H9 (cell line): Measurements from ENCODE around the gene RFX1. TPM values are rescaled to one million over a fixed set of nuclear protein-coding genes. Genes with fewer than 3 reads are reported as not detected.
"Not testable (repeated sequence)": the region's sequence is repeated elsewhere in the genome, so short reads cannot be mapped to it uniquely, and the experiment has no call there.

Experiments
- DNase-seq: peaks from one replicate; pipeline ENCODE4 v3.0.0-alpha.2; 2017
- H2AFZ ChIP-seq: one replicate; pipeline ENCODE4 v1.6.1; 2013; ENCODE audit warnings: mild to moderate bottlenecking, low read length, control low read depth, moderate library complexity
- H2AK5ac ChIP-seq: 2 replicates; pipeline ENCODE4 v1.6.1; 2013; ENCODE audit warnings: low read length, control low read depth, mixed read lengths; ENCODE audit not compliant: insufficient read length
- H2BK120ac ChIP-seq: one replicate; pipeline ENCODE4 v1.6.1; 2013; ENCODE audit warnings: low read depth, mild to moderate bottlenecking, low read length, control low read depth, inconsistent platforms; ENCODE audit not compliant: poor library complexity, severe bottlenecking
- H2BK12ac ChIP-seq: 2 replicates; pipeline ENCODE4 v1.6.1; 2013; ENCODE audit warnings: low read length, control low read depth, mixed read lengths, low read depth; ENCODE audit not compliant: insufficient read length
- H2BK15ac ChIP-seq: 2 replicates; pipeline ENCODE4 v1.6.1; 2013; ENCODE audit warnings: low read depth, low read length, control low read depth
- H2BK20ac ChIP-seq: one replicate; pipeline ENCODE4 v1.6.1; 2013; ENCODE audit warnings: low read depth, mild to moderate bottlenecking, low read length, control low read depth, inconsistent platforms; ENCODE audit not compliant: poor library complexity, severe bottlenecking
- H2BK5ac ChIP-seq: 2 replicates; pipeline ENCODE4 v1.6.1; 2013; ENCODE audit warnings: low read length, control low read depth, mixed read lengths; ENCODE audit not compliant: insufficient read length
- H3K14ac ChIP-seq: 2 replicates; pipeline ENCODE4 v1.6.1; 2013; ENCODE audit warnings: low read length, control low read depth; ENCODE audit not compliant: insufficient read depth
- H3K18ac ChIP-seq: 2 replicates; pipeline ENCODE4 v1.6.1; 2013; ENCODE audit warnings: low read depth, mild to moderate bottlenecking, mixed read lengths, low read length, control low read depth; ENCODE audit not compliant: insufficient read length
- H3K23ac ChIP-seq: 2 replicates; pipeline ENCODE4 v1.6.1; 2013; ENCODE audit warnings: low read length, control low read depth, mixed read lengths, low read depth; ENCODE audit not compliant: insufficient read length
- H3K23me2 ChIP-seq: 2 replicates; pipeline ENCODE4 v1.6.1; 2013; ENCODE audit warnings: low read depth, mild to moderate bottlenecking, mixed read lengths, low read length, control low read depth; ENCODE audit not compliant: insufficient read length, poor library complexity, severe bottlenecking
- H3K27ac ChIP-seq: 2 replicates; pipeline ENCODE4 v1.5.1; 2013; ENCODE audit warnings: low read length, control low read depth, mixed read lengths, low read depth; ENCODE audit not compliant: insufficient read length
- H3K27me3 ChIP-seq: 2 replicates; pipeline ENCODE4 v1.6.1; 2013; ENCODE audit warnings: low read length, control low read depth, inconsistent platforms; ENCODE audit not compliant: insufficient read depth
- H3K4ac ChIP-seq: 2 replicates; pipeline ENCODE4 v1.6.1; 2013; ENCODE audit warnings: low read depth, mild to moderate bottlenecking, control low read depth, inconsistent platforms, low read length, moderate library complexity
- H3K4me1 ChIP-seq: 2 replicates; pipeline ENCODE4 v1.6.1; 2013; ENCODE audit warnings: low read length, control low read depth, inconsistent platforms; ENCODE audit not compliant: insufficient read depth
- H3K4me2 ChIP-seq: 2 replicates; pipeline ENCODE4 v1.6.1; 2013; ENCODE audit warnings: low read length, control low read depth, mixed read lengths; ENCODE audit not compliant: insufficient read length, insufficient read depth
- H3K56ac ChIP-seq: 2 replicates; pipeline ENCODE4 v1.6.1; 2013; ENCODE audit warnings: low read depth, mild to moderate bottlenecking, mixed read lengths, low read length, control low read depth; ENCODE audit not compliant: insufficient read length
- H3K79me1 ChIP-seq: 2 replicates; pipeline ENCODE4 v1.6.1; 2013; ENCODE audit warnings: low read depth, mild to moderate bottlenecking, moderate library complexity, low read length, control low read depth, inconsistent platforms; ENCODE audit not compliant: insufficient read depth, poor library complexity, severe bottlenecking
- H3K79me2 ChIP-seq: 2 replicates; pipeline ENCODE4 v1.6.1; 2013; ENCODE audit warnings: low read length, control low read depth, inconsistent platforms; ENCODE audit not compliant: insufficient read depth
- H3K9ac ChIP-seq: 2 replicates; pipeline ENCODE4 v1.6.1; 2013; ENCODE audit warnings: low read length, control low read depth, mixed read lengths; ENCODE audit not compliant: insufficient read length; ENCODE audit errors: extremely low read depth
- H3K9me3 ChIP-seq: one replicate; pipeline ENCODE4 v1.6.1; 2013; ENCODE audit warnings: low read depth, low read length, inconsistent platforms; ENCODE audit not compliant: control insufficient read depth
- H3T11ph ChIP-seq: one replicate; pipeline ENCODE4 v1.6.1; 2013; ENCODE audit warnings: mild to moderate bottlenecking, low read length, control low read depth, inconsistent platforms
- H4K20me1 ChIP-seq: one replicate; pipeline ENCODE4 v1.6.1; 2013; ENCODE audit not compliant: control insufficient read depth, insufficient read length, insufficient read depth
- H4K5ac ChIP-seq: 2 replicates; pipeline ENCODE4 v1.6.1; 2013; ENCODE audit warnings: low read depth, mild to moderate bottlenecking, mixed read lengths, low read length, control low read depth; ENCODE audit not compliant: insufficient read length
- H4K8ac ChIP-seq: replicated peaks from 2 replicates; pipeline ENCODE4 v1.6.1; 2013; ENCODE audit warnings: low read length, control low read depth, mixed read lengths, low read depth; ENCODE audit not compliant: insufficient read length
- H4K91ac ChIP-seq: 2 replicates; pipeline ENCODE4 v1.6.1; 2013; ENCODE audit warnings: low read depth, mild to moderate bottlenecking, moderate library complexity, mixed read lengths, low read length, control low read depth; ENCODE audit not compliant: insufficient read length
- H3K27ac Mint-ChIP-seq, 3 experiments: 2 replicates in 2 of 3; 3 replicates in 1 of 3; pipeline ENCODE4 v1.8.0; 2020 to 2021; ENCODE audit warnings: mixed read lengths in 3 of 3, mild to moderate bottlenecking in 1 of 3, moderate library complexity in 1 of 3
- H3K27me3 Mint-ChIP-seq: 2 replicates; pipeline ENCODE4 v1.8.0; 2021; ENCODE audit warnings: low read depth, mild to moderate bottlenecking, moderate library complexity, mixed read lengths
- H3K36me3 Mint-ChIP-seq, 3 experiments: 2 replicates in 2 of 3; 3 replicates in 1 of 3; pipeline ENCODE4 v1.8.0; 2020 to 2021; ENCODE audit warnings: low read depth in 3 of 3, mixed read lengths in 3 of 3; ENCODE audit not compliant: insufficient read depth in 1 of 3
- H3K4me1 Mint-ChIP-seq, 2 experiments: 2 replicates each; pipeline ENCODE4 v1.8.0; 2020; ENCODE audit warnings: mixed read lengths in 2 of 2
- H3K4me3 Mint-ChIP-seq, 2 experiments: 2 replicates in 1 of 2; 3 replicates in 1 of 2; pipeline ENCODE4 v1.8.0; 2020 to 2021; ENCODE audit warnings: mild to moderate bottlenecking in 2 of 2, mixed read lengths in 2 of 2, moderate library complexity in 1 of 2
- H3K9me3 Mint-ChIP-seq, 2 experiments: 2 replicates in 1 of 2; 3 replicates in 1 of 2; pipeline ENCODE4 v1.8.0; 2020; ENCODE audit warnings: mild to moderate bottlenecking in 2 of 2, mixed read lengths in 2 of 2, moderate library complexity in 1 of 2
- WGBS: extraction: QIAGEN DNeasy Blood & Tissue Kit; methylation state at CpG from one replicate; pipeline ENCODE4 v1.1.7; 2013; ENCODE audit warnings: missing lambda C conversion rate, low lambda C conversion rate, mixed read lengths; ENCODE audit not compliant: insufficient read length; ENCODE audit errors: extremely low coverage; 5-methylcytosine and 5-hydroxymethylcytosine counted together
- total RNA-seq: library from RNA; stranded (reverse); gene quantifications from 2 replicates; pipeline ENCODE4 v1.2.1, GENCODE V29; 2021
- TF ChIP-seq, protein P1 (sequence below): fragments of 200-600 bp; sonication (generic); conservative IDR thresholded peaks from 3 replicates; pipeline ENCODE4 v1.8.0; 2021; ENCODE audit warnings: antibody characterized with exemption, mild to moderate bottlenecking

RFX1 gene
- total RNA-seq, 1 experiment from 2014 or later = 21.4 TPM

DNA sequence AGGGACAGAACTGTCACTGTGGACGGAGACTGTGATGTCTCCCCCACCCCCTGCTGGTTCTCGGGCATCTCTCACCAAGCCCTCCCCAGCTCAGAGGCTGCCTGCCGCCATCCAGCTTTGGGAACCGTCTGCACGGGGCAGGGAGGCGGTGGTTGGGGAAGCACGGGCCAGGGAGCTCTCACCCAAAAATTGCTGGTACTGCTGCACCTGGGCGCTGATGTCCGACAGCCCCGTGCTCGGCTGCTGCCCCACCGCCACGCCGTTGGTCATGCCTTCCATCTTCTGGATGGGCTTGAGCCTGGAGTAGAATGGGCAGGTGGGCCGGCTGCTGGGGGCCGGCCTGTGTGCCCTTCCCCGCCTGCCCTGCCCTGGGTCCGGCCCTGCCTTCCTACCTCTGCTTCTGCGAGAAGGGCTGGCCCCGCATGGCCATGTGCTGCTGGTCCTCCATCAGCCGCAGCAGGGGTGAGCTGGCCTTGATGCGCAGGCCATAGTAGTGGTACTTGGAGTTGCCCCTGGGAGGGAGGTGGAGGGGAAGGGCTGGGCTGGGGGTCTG, 37.7 kb downstream of the RFX1 start:
- Histone ChIP-seq H3K4me2 (no peak overlapping the region), H3K23ac (no peak overlapping the region), H4K5ac (no peak overlapping the region), H2BK120ac (no peak overlapping the region), H4K8ac (no peak overlapping the region), H3K27me3 (no peaks in the 10 kb centered on the region), H2BK15ac (no peak overlapping the region), H3K9ac (no peak overlapping the region), H3K79me1 (no peaks in the 10 kb centered on the region), H4K20me1 (no peaks in the 10 kb centered on the region), H3K56ac (no peak overlapping the region), H2BK5ac (no peak overlapping the region), H3K18ac (no peak overlapping the region), H3K4ac (no peak overlapping the region), H2BK20ac (no peak overlapping the region), H3K23me2 (no peaks in the 10 kb centered on the region), H2AK5ac (no peak overlapping the region), H3K9me3 (no peaks in the 10 kb centered on the region), H2AFZ (no peak overlapping the region), H3K79me2 (no peaks in the 10 kb centered on the region), H3K4me1 (no peaks in the 10 kb centered on the region), H3K14ac (no peak overlapping the region), H2BK12ac (no peak overlapping the region), H3T11ph (no peak overlapping the region), H3K27ac (no peak overlapping the region), H4K91ac (no peak overlapping the region)
- Mint-ChIP-seq H3K4me1 (no peaks in the 10 kb centered on the region), H3K4me3 (no peak overlapping the region), H3K27ac (peak overlapping the region in 1 of 3 experiments; percentile 2; a peak in 1 of 7 replicates), H3K36me3 (peaks cover 14 to 54% (median 25%) of the 10 kb centered on the region in 3 experiments; a peak in 6 of 7 replicates), H3K27me3 (no peaks in the 10 kb centered on the region), H3K9me3 (no peaks in the 10 kb centered on the region)
- DNase-seq = no peak
- no CpG with 5 or more reads among the region's 22 CpGs for WGBS
- TF ChIP-seq, protein P1, sequence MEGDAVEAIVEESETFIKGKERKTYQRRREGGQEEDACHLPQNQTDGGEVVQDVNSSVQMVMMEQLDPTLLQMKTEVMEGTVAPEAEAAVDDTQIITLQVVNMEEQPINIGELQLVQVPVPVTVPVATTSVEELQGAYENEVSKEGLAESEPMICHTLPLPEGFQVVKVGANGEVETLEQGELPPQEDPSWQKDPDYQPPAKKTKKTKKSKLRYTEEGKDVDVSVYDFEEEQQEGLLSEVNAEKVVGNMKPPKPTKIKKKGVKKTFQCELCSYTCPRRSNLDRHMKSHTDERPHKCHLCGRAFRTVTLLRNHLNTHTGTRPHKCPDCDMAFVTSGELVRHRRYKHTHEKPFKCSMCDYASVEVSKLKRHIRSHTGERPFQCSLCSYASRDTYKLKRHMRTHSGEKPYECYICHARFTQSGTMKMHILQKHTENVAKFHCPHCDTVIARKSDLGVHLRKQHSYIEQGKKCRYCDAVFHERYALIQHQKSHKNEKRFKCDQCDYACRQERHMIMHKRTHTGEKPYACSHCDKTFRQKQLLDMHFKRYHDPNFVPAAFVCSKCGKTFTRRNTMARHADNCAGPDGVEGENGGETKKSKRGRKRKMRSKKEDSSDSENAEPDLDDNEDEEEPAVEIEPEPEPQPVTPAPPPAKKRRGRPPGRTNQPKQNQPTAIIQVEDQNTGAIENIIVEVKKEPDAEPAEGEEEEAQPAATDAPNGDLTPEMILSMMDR = no peak

DNA sequence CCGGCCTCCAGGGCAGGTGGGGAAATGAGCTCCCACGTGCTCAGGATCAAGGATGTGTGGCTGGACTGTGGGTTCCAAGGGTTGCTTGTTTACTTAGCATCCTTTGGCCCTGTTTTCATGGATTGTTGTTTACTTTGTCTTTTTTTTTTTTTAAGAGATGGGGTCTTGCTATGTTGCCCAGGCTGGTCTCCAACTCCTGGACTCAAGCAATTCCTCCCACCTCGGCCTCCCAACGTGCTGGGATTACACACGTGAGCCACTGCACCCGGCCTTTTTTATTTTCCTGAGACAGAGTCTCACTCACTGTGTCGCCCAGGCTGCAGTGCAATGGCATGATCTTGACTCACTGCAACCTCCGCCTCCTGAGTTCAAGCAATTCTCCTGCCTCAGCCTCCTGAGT, 38.9 kb downstream of the RFX1 start:
- not testable (repeated sequence) for H3K79me2 ChIP-seq, H3K27ac ChIP-seq, H3K4me1 Mint-ChIP-seq, H2AFZ ChIP-seq, H3T11ph ChIP-seq, H3K27me3 ChIP-seq, H3K56ac ChIP-seq, H3K9me3 Mint-ChIP-seq, H3K9ac ChIP-seq, H2BK12ac ChIP-seq, H3K14ac ChIP-seq, H3K23me2 ChIP-seq, H3K23ac ChIP-seq, H4K20me1 ChIP-seq, H3K9me3 ChIP-seq, DNase-seq, H2BK15ac ChIP-seq, H3K4me2 ChIP-seq, H3K4ac ChIP-seq, H3K18ac ChIP-seq, H4K91ac ChIP-seq, H3K79me1 ChIP-seq, H3K27ac Mint-ChIP-seq, H3K27me3 Mint-ChIP-seq, H4K5ac ChIP-seq, H3K4me1 ChIP-seq, H4K8ac ChIP-seq, H2AK5ac ChIP-seq, H3K4me3 Mint-ChIP-seq, H2BK120ac ChIP-seq, H2BK20ac ChIP-seq, H2BK5ac ChIP-seq
- no CpG with 5 or more reads among the region's 8 CpGs for WGBS
- H3K36me3 Mint-ChIP-seq = peaks cover 10 to 45% (median 23%) of the 10 kb centered on the region in 3 experiments; a peak in 6 of 7 replicates
